ENCODE data around the gene GPAM. TPM values are rescaled to one million over a fixed set of nuclear protein-coding genes. Genes with fewer than 3 reads are reported as not detected.
"Not testable (repeated sequence)": the region's sequence is repeated elsewhere in the genome, so short reads cannot be mapped to it uniquely, and the experiment has no call there.

GPAM gene
- total RNA-seq, 1 donor: 10.5 TPM

GRCh38 chr10:112201334-112201733 lies 17.8 kb upstream of the GPAM start:
- peaks cover 15% of the 10 kb centered on the region for H3K4me1 ChIP-seq (ENCODE audit: insufficient read depth, low read length)
- no peak for TF ChIP-seq CTCF (IDR thresholded peaks at IDR 0.05; ENCODE audit: extremely low read depth, low read depth, low read length)
- H3K9me3 ChIP-seq (ENCODE audit: low read depth, low read length): no peaks in the 10 kb centered on the region
- H3K27me3 ChIP-seq (ENCODE audit: insufficient read depth, low read length): no peaks in the 10 kb centered on the region
- H3K36me3 ChIP-seq (ENCODE audit: insufficient read depth, low read length): no peaks in the 10 kb centered on the region
- DNase-seq (ENCODE audit: insufficient read length, low spot score, missing footprints): no peak
- H3K27ac ChIP-seq (ENCODE audit: low read depth, low read length): no peak overlapping the region
- H4K20me1 ChIP-seq (ENCODE audit: insufficient read depth, low read length): no peaks in the 10 kb centered on the region
- H3K79me2 ChIP-seq (ENCODE audit: insufficient read depth, low read length): no peaks in the 10 kb centered on the region
- H3K4me2 ChIP-seq (ENCODE audit: insufficient read depth, low read length): no peak overlapping the region
- H3K4me3 ChIP-seq (ENCODE audit: insufficient read depth, low read length): no peak overlapping the region
- no peak overlapping the region for H2AFZ ChIP-seq (ENCODE audit: low read length)

- not testable (repeated sequence) for H3K4me3 ChIP-seq (ENCODE audit: insufficient read depth, low read length); DNase-seq (ENCODE audit: insufficient read length, low spot score, missing footprints); H3K27ac ChIP-seq (ENCODE audit: low read depth, low read length); H2AFZ ChIP-seq (ENCODE audit: low read length); H3K27me3 ChIP-seq (ENCODE audit: insufficient read depth, low read length); H4K20me1 ChIP-seq (ENCODE audit: insufficient read depth, low read length); H3K9me3 ChIP-seq (ENCODE audit: low read depth, low read length); H3K4me2 ChIP-seq (ENCODE audit: insufficient read depth, low read length); H3K79me2 ChIP-seq (ENCODE audit: insufficient read depth, low read length); H3K36me3 ChIP-seq (ENCODE audit: insufficient read depth, low read length)
- peaks cover 15% of the 10 kb centered on the region for H3K4me1 ChIP-seq (ENCODE audit: insufficient read depth, low read length)
Measured at GRCh38 chr10:112200259-112200658, 16.7 kb upstream of the GPAM start.

- not testable (repeated sequence) for H3K27ac ChIP-seq (ENCODE audit: low read depth, low read length); H2AFZ ChIP-seq (ENCODE audit: low read length); DNase-seq (ENCODE audit: insufficient read length, low spot score, missing footprints); H3K27me3 ChIP-seq (ENCODE audit: insufficient read depth, low read length); H3K4me1 ChIP-seq (ENCODE audit: insufficient read depth, low read length); H3K79me2 ChIP-seq (ENCODE audit: insufficient read depth, low read length); H3K4me2 ChIP-seq (ENCODE audit: insufficient read depth, low read length); H3K9me3 ChIP-seq (ENCODE audit: low read depth, low read length); H3K36me3 ChIP-seq (ENCODE audit: insufficient read depth, low read length); H3K4me3 ChIP-seq (ENCODE audit: insufficient read depth, low read length); H4K20me1 ChIP-seq (ENCODE audit: insufficient read depth, low read length)
Measured at GRCh38 chr10:112197662-112198061, 14.1 kb upstream of the GPAM start.

GRCh38 chr10:112195224-112195623 lies 11.7 kb upstream of the GPAM start:
- no peak overlapping the region for H3K4me2 ChIP-seq (ENCODE audit: insufficient read depth, low read length)
- H3K9me3 ChIP-seq (ENCODE audit: low read depth, low read length): no peaks in the 10 kb centered on the region
- H3K27ac ChIP-seq (ENCODE audit: low read depth, low read length): no peak overlapping the region
- H2AFZ ChIP-seq (ENCODE audit: low read length): no peak overlapping the region
- H3K4me3 ChIP-seq (ENCODE audit: insufficient read depth, low read length): no peak overlapping the region
- H3K27me3 ChIP-seq (ENCODE audit: insufficient read depth, low read length): peaks cover 2% of the 10 kb centered on the region
- no peaks in the 10 kb centered on the region for H3K36me3 ChIP-seq (ENCODE audit: insufficient read depth, low read length)
- H3K79me2 ChIP-seq (ENCODE audit: insufficient read depth, low read length): no peaks in the 10 kb centered on the region
- H4K20me1 ChIP-seq (ENCODE audit: insufficient read depth, low read length): no peaks in the 10 kb centered on the region
- no peak for TF ChIP-seq CTCF (IDR thresholded peaks at IDR 0.05; ENCODE audit: extremely low read depth, low read depth, low read length)
- no peaks in the 10 kb centered on the region for H3K4me1 ChIP-seq (ENCODE audit: insufficient read depth, low read length)
- DNase-seq (ENCODE audit: insufficient read length, low spot score, missing footprints): no peak

- no peak overlapping the region for H2AFZ ChIP-seq (ENCODE audit: low read length)
- H3K9me3 ChIP-seq (ENCODE audit: low read depth, low read length): no peaks in the 10 kb centered on the region
- no peak overlapping the region for H3K4me2 ChIP-seq (ENCODE audit: insufficient read depth, low read length)
- H4K20me1 ChIP-seq (ENCODE audit: insufficient read depth, low read length): no peaks in the 10 kb centered on the region
- no peak for TF ChIP-seq CTCF (IDR thresholded peaks at IDR 0.05; ENCODE audit: extremely low read depth, low read depth, low read length)
- peaks cover 2% of the 10 kb centered on the region for H3K27me3 ChIP-seq (ENCODE audit: insufficient read depth, low read length)
- DNase-seq (ENCODE audit: insufficient read length, low spot score, missing footprints): no peak
- H3K79me2 ChIP-seq (ENCODE audit: insufficient read depth, low read length): no peaks in the 10 kb centered on the region
- H3K4me1 ChIP-seq (ENCODE audit: insufficient read depth, low read length): no peaks in the 10 kb centered on the region
- no peak overlapping the region for H3K4me3 ChIP-seq (ENCODE audit: insufficient read depth, low read length)
- H3K27ac ChIP-seq (ENCODE audit: low read depth, low read length): no peak overlapping the region
- no peaks in the 10 kb centered on the region for H3K36me3 ChIP-seq (ENCODE audit: insufficient read depth, low read length)
Measured at GRCh38 chr10:112191791-112192190, 8.2 kb upstream of the GPAM start.
